GM19238 (cell line): ENCODE data around the gene CDH8.

Experiments used
- DNase-seq: peaks from one replicate; pipeline ENCODE4 v3.0.0; 2011; ENCODE audit warnings: low spot score; ENCODE audit not compliant: insufficient read length

CDH8 gene, protein sequence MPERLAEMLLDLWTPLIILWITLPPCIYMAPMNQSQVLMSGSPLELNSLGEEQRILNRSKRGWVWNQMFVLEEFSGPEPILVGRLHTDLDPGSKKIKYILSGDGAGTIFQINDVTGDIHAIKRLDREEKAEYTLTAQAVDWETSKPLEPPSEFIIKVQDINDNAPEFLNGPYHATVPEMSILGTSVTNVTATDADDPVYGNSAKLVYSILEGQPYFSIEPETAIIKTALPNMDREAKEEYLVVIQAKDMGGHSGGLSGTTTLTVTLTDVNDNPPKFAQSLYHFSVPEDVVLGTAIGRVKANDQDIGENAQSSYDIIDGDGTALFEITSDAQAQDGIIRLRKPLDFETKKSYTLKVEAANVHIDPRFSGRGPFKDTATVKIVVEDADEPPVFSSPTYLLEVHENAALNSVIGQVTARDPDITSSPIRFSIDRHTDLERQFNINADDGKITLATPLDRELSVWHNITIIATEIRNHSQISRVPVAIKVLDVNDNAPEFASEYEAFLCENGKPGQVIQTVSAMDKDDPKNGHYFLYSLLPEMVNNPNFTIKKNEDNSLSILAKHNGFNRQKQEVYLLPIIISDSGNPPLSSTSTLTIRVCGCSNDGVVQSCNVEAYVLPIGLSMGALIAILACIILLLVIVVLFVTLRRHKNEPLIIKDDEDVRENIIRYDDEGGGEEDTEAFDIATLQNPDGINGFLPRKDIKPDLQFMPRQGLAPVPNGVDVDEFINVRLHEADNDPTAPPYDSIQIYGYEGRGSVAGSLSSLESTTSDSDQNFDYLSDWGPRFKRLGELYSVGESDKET

DNA sequence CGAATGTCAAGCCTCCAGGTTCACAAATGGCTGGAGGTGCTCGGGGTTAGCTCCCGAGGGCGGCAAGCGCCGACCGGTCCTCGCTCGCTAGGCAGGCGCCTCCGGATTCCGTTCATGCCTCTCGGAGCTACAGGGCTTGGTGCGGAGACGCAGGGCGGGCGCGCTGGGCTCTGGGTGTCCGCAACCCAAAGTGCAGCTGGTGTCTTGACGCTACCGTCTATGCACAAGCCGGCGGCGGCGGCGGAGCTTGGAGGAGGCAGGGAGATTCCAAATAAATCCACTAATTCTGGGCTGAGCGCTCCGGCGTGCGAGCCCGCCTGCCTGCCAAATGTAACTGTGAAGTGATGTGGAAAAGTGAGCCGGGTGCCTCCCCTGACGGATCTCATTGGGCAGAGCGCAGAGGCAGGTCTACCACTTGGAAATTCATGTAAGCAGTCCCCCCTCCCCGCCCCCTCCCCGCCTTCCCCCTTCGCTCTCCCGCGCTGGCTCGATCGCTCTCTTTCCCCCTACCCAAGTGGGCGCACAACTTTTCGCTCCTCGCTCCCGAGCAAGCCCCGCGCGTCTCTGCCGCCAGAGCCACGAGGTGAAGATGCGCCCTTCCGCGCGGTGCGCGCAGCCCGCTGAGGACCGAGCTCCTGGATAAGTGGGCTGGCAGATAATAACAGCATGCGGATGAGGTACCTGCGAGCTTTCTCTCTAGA, at the start of gene CDH8:
CDH8 (minus strand) TSS at position 338 of the 701 bp plus-strand sequence. CDS start 15,035 bp downstream, outside the sequence.
- no peak for DNase-seq

DNA sequence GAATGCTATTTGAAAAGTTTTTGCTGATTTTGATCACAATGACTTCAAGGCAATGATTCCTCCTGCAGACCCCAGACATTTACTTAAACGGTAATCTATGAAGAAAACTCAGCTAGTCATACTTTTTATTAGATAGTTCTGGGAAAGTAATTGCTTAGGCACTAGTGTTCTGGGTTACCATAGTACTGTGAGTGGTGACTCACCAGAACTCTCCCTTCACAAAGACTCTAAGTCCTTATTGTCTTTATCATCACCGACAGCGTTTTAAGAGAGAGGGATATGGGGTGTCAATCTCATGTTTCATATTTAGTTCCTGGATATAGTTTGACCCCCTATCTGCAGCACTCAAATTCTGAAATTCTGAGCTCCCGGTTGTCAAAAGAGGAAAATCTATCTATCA, 43.0 kb upstream of the CDH8 start:
- DNase-seq: no peak

GRCh38 chr16:62077998-62078397, 41.8 kb upstream of the CDH8 start:
- no peak for DNase-seq

DNA sequence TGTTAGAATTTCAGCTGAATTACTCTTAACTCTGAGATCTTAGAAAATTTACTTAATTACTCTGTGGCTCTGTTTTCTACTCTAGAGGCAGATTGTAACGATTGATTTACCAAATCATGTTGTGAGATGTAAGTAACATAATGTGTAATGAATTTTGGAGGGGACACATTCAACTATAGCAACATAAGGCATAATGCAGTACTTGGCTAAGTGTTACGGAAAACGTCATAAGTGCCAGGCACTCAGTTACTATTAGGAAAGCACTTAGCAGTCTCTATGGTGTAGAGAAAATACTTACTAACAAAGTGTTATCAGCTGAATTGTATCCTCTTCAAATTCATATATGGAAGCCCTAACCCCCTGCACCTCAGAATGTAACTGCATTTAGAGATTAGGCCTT, 40.6 kb upstream of the CDH8 start:
- no peak for DNase-seq

GRCh38 chr16:62068747-62069146, 32.5 kb upstream of the CDH8 start:
- DNase-seq: no peak

DNA sequence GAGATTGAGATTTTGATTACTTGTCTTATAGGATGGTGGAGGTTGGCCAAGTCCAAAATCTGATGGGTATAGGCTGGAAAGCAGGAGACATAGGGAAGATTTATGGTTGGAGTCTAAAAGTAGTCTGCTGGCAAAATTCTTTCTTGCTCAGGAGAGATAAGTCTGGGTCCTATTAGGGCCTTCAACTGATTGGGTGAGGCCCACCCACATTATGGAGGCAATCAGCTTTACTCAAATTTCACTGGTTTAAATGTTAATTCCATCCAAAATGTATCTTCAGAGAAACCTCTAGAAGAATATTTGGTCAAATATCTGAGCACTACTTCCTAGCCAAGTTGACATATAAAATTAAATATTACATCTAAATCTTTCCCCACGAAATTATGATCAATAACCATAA, 31.7 kb upstream of the CDH8 start:
- DNase-seq: no peak

DNA sequence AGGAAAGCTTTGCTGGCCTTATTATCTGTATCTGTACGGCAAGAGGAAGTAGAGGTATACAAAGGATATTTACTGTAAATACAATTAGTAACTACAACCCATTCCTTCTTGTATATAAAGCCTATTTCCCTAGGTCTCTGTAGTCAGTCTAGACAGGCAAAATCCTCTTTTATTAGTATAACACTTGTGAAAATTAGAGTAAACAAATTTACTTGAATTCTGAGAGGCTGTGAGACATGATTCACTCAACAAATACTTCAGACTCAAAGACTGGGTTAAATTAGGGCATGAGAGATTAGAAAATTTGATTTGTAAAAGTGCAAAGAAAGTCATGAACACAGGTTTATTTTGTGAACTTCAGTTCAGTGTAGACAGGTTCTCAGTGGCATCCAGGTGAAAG, 30.9 kb upstream of the CDH8 start:
- DNase-seq: no peak

- no peak for DNase-seq
These were observed 30.5 kb upstream of the CDH8 start for GRCh38 chr16:62066747-62067146.

DNA sequence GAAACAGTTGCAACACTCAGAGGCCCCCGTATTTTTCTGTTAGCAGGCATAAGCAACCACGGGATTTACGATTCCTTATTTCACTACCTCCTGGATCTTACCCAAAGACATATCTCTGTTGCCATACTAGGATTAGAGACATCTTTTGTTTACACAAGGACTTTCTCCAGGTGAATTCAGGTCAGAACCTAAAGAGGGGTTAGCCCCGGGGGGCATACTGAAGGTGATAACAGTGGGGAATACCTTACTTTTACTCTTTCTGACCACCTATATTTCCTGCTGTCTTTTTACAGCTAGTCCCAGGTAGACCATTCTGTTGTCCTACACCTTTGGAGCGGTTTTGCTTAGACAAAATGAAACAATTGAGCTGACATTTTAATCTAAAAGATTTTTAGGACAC, 27.9 kb upstream of the CDH8 start:
- DNase-seq: no peak

- no peak for DNase-seq
These were observed 23.9 kb upstream of the CDH8 start for GRCh38 chr16:62060089-62060488.

- DNase-seq: no peak
These were observed 23.3 kb upstream of the CDH8 start for GRCh38 chr16:62059527-62059926.

DNA sequence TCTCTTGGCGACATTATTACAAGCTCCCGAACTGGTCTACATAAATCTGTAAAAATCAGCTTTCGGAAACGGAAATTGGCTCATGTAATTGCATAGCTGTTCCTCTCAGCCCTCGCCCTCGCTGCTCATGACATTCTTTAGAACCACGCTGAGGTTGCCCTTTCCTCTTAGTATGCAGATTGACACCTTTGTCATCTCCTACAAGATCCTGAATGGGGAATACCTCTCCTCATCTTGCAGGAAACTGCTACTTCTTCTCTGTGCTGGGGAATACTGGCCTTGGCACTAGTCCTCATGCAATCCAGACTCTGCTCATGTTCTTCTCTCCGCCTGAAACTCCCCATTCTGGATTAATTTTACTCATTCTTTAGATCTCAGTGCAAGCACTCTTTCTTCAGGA, 22.2 kb upstream of the CDH8 start:
- no peak for DNase-seq

GRCh38 chr16:62051942-62052341, 15.7 kb upstream of the CDH8 start:
- no peak for DNase-seq

DNA sequence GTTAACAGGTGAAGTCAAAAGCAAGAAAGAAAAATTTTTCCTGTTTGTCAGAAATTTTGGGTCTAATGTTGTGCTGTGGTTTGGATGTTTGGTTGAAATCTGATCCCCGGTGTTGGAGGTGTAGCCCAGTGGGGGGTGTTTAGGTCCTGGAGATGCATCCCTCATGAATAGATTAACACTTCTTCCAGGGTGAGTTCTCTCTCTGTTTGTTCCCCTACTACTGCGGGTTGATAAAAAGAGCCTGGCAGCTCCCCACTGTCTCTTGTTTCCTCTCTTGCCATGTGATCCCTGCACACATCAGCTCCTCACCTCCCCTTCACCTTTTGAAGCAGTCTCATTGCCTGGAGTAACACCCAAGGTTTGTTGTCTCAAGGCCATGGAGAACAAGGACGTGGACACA, 14.6 kb upstream of the CDH8 start:
- no peak for DNase-seq

DNA sequence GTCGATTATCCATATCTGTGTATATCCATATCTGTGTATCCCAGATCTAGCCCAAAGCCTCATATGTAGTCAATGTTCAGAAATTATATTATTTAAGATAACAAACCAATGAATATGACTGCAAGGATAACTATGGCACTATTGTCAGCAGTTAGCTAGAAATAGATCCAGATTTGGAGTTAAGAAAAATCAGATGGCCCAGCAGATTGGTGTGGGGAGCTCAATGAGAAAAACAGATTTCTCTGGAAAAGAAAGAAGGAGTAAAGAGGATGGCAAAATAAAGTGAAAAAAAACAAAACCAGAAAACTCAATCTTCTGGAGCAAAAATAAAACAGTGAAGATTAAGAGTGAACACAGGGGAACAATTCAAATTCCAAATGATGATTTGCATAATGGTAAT, 10.6 kb upstream of the CDH8 start:
- no peak for DNase-seq

DNA sequence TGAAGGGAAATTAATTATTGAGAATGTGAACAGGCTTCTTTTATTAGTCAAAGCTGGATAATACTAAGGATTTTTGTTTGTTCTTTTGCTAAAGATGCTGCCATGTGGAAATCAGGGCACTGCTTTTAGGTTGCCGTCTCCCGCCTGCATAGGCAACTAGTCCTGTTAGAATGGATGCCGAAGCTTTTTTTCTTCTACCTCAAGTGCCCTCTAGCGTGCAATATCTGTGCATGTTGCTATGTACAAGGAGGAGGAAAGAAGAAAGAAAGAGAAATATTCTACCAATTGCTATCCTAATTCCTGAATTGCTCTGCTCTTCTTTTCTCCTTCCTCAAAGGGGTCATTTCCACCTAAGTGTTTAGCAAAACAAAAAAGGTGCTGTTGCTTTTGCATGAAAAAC, 5.2 kb upstream of the CDH8 start:
- DNase-seq: no peak

DNA sequence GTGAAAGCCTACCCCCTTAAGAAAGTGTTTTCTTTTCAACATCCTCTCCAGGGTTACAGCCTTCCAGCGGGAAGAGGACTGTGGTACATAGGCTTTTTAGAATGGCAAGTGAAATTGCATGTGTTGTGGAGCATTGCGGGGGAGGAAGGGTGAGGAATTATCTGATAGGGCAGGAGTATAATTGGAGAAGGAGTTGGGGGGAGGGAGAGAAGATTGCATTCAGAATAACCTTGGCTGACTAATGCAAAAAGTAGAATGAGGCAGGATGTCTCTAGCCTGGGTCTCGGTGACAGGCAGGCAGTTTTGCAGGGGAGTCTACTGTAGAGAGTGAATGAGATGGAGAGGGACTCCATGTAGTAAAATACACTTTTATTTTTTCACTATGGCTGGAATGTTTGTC, 2.4 kb upstream of the CDH8 start:
- DNase-seq: no peak

- DNase-seq: no peak
These were observed 2.0 kb upstream of the CDH8 start for GRCh38 chr16:62038225-62038624.

DNA sequence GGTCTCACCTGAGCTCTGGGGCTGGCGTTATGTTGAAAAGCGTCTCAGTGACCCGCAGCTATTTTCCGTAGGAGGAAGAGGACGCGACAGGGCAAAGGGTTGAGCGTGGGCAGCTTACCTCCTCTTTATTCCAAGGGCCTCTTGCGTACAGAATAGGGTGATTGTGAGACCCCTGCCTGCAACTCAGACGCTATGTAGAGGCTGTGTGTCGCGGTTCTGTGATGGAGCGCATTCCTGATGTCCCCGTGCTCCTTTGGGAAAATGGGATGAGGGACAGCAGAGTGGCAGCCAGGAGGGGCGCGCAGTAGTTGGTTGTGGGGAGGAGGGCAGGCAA, 531 bp upstream of the CDH8 start:
- no peak for DNase-seq

DNA sequence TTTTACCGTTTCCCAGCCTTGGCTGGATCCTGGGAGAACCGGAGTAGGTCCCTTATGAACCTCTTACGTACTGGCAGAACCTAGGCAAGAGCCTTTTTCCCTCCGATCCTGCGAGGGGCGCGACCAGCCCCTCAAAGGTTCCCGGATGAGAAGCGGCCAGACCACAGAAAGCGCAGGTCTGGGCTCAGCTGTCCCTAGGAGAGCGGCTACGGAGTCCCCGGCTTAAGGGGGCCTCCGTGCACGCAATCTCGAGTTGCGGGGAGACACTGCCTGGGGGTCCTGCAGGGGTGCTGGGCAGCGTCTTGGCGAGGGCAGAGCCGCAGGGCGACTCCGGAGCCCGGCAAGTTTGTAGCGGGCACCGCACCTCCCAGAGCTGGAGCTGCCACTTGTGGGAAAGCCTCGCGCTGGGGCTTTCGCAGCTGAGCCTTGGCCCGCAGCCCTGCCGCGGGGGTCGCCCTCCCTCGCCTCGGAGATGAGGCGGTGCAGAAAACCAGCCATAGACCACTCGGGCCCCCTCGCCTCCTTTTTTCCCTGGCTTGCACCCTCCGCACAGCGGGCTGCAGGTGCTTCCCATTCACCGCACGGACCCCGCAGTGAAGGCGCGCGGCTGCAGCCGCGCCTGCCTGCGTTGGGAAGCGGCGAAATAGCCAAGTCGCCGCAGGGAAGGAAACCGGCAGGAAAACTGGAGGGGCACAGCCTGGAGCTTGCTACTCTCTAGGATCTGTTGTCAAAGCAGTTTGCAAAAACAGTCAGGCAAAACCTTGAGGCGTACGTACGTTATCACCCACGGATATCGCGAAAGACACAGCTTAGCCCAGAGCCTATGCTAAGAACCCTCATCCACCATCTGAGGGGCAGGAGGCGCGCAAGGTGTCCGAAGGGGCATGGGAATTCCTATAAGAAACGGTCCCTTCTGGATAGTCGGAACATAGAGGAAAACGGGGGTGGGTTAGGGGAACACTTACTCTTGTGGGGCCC, 834 bp downstream of the CDH8 start:
- no peak for DNase-seq
